ENCODE data around the gene WDR20. TPM values are rescaled to one million over a fixed set of nuclear protein-coding genes. Genes with fewer than 3 reads are reported as not detected.
"Not testable (repeated sequence)": the region's sequence is repeated elsewhere in the genome, so short reads cannot be mapped to it uniquely, and the experiment has no call there.

The WDR20 gene
- total and polyA plus RNA-seq, 2 donors from 2014 or later, result 12.6 to 44.2 TPM

DNA sequence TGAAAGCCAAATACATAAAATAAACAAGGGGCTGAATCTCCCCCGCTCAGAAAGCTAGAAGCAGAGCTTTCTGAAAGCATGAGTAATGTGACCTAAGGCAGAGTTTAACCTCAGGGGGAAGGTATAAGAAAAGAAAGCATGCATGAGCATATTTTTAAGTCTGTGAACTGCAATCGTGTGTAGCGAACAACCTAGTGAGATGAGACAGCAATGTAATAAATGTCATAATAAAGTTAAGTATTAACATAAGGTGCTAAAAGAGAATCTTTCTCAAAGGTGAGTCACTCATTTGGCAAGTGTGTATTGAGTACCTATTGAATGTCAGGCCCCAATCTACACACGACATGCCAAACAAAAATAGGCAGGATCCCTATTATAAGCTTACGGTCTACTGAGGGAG, 14.2 kb upstream of the WDR20 start:
- Histone ChIP-seq H3K9me3 (ENCODE audit: control insufficient read depth in 2 of 3, insufficient read depth in 1 of 3, low read length in 3 of 3) (no peaks in the 10 kb centered on the region), H3K4me3 (ENCODE audit: low read length in 3 of 3) (no peak overlapping the region), H3K4me1 (ENCODE audit: control insufficient read depth in 2 of 3, insufficient read depth in 2 of 3, low read depth in 1 of 3, low read length in 3 of 3) (peaks cover 0 to 5% (median 0%) of the 10 kb centered on the region in 3 donors), H3K36me3 (ENCODE audit: control insufficient read depth in 2 of 3, insufficient read depth in 3 of 3, low read length in 3 of 3) (no peaks in the 10 kb centered on the region), H3K27ac (ENCODE audit: low read depth in 2 of 2, low read length in 2 of 2) (no peak overlapping the region), H3K27me3 (ENCODE audit: control insufficient read depth, insufficient read depth, low read length) (no peaks in the 10 kb centered on the region), H3K9ac (ENCODE audit: low read length in 3 of 3) (no peak overlapping the region)
- FAIRE-seq, result no peak
- DNase-seq, result peak in 2 of 5 donors; percentile 34 to 51
- intact Hi-C loops (cut with DNase I), result no loop called here
- TF ChIP-seq, protein P1, sequence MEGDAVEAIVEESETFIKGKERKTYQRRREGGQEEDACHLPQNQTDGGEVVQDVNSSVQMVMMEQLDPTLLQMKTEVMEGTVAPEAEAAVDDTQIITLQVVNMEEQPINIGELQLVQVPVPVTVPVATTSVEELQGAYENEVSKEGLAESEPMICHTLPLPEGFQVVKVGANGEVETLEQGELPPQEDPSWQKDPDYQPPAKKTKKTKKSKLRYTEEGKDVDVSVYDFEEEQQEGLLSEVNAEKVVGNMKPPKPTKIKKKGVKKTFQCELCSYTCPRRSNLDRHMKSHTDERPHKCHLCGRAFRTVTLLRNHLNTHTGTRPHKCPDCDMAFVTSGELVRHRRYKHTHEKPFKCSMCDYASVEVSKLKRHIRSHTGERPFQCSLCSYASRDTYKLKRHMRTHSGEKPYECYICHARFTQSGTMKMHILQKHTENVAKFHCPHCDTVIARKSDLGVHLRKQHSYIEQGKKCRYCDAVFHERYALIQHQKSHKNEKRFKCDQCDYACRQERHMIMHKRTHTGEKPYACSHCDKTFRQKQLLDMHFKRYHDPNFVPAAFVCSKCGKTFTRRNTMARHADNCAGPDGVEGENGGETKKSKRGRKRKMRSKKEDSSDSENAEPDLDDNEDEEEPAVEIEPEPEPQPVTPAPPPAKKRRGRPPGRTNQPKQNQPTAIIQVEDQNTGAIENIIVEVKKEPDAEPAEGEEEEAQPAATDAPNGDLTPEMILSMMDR (IDR thresholded peaks at IDR 0.05; ENCODE audit: borderline replicate concordance, extremely low read depth, insufficient read depth), result no peak

DNA sequence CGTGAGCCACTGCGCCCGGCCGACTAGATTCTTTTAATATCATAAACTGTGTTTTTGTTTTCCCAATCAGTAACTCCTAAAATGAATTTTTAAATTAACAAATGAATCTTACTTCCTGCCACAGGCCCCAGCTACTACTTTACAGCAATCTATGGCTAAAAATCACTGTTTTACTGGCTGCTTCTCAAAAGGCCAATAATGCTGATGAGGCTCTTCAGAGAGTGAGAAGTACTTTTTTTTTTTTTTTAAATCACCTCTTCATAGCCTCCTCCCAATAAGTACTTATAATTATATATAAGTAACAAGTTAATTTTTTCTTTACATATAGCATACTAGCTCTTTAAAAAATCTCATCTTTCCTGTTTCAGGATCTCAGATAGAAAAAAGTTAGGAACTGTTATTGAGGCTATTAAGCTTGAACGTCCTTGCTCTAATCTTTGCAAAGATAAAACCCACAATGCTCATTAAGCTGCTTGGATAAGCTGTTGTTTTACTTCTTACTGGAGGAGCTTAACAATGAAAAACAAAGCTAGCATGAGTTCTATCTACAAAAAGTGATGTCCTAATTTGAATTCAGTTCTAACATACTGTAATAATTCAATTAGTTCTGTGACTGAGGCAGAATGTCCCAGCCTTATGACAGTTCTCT, 12.8 kb upstream of the WDR20 start:
- Histone ChIP-seq H3K4me1 (ENCODE audit: control insufficient read depth in 2 of 3, insufficient read depth in 2 of 3, low read depth in 1 of 3, low read length in 3 of 3) (peaks cover 0 to 5% (median 0%) of the 10 kb centered on the region in 3 donors), H3K27me3 (ENCODE audit: control insufficient read depth, insufficient read depth, low read length) (no peaks in the 10 kb centered on the region), H3K4me3 (ENCODE audit: low read length in 3 of 3) (no peak overlapping the region), H3K9ac (ENCODE audit: low read length in 3 of 3) (no peak overlapping the region), H3K27ac (ENCODE audit: low read depth in 2 of 2, low read length in 2 of 2) (no peak overlapping the region), H3K36me3 (ENCODE audit: control insufficient read depth in 2 of 3, insufficient read depth in 3 of 3, low read length in 3 of 3) (no peaks in the 10 kb centered on the region), H3K9me3 (ENCODE audit: control insufficient read depth in 2 of 3, insufficient read depth in 1 of 3, low read length in 3 of 3) (no peaks in the 10 kb centered on the region)
- DNase-seq, result no peak
- FAIRE-seq, result no peak
- intact Hi-C loops (cut with DNase I), result no loop called here
- TF ChIP-seq, protein P1 (IDR thresholded peaks at IDR 0.05; ENCODE audit: borderline replicate concordance, extremely low read depth, insufficient read depth), result no peak

DNA sequence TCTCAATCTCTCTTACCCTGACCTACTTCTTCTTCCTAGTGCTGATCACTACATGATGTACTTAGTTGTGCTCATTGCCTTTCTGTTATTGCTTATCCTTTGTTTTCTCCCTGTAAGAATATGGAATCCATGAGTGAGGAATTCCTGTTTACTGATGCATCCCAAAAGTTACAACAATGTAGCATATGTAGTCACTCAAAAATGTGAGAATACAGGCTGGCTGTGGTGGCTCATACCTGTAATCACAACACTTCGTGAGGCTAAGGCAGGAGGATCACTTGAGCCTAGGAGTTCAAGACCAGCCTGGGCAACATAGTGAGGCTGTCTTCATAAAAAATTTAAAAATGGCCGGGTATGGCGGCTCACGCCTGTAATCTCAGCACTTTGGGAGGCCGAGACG, 8.0 kb upstream of the WDR20 start:
- Histone ChIP-seq H3K27me3 (ENCODE audit: control insufficient read depth, insufficient read depth, low read length) (no peaks in the 10 kb centered on the region), H3K4me3 (ENCODE audit: low read length in 3 of 3) (no peak overlapping the region), H3K9ac (ENCODE audit: low read length in 3 of 3) (no peak overlapping the region), H3K4me1 (ENCODE audit: control insufficient read depth in 2 of 3, insufficient read depth in 2 of 3, low read depth in 1 of 3, low read length in 3 of 3) (no peaks in the 10 kb centered on the region), H3K36me3 (ENCODE audit: control insufficient read depth in 2 of 3, insufficient read depth in 3 of 3, low read length in 3 of 3) (no peaks in the 10 kb centered on the region), H3K27ac (ENCODE audit: low read depth in 2 of 2, low read length in 2 of 2) (no peak overlapping the region), H3K9me3 (ENCODE audit: control insufficient read depth in 2 of 3, insufficient read depth in 1 of 3, low read length in 3 of 3) (no peaks in the 10 kb centered on the region)
- DNase-seq (no peak), FAIRE-seq (no peak)
- intact Hi-C loops (cut with DNase I), result no loop called here
- TF ChIP-seq, protein P1 (IDR thresholded peaks at IDR 0.05; ENCODE audit: borderline replicate concordance, extremely low read depth, insufficient read depth), result no peak

DNA sequence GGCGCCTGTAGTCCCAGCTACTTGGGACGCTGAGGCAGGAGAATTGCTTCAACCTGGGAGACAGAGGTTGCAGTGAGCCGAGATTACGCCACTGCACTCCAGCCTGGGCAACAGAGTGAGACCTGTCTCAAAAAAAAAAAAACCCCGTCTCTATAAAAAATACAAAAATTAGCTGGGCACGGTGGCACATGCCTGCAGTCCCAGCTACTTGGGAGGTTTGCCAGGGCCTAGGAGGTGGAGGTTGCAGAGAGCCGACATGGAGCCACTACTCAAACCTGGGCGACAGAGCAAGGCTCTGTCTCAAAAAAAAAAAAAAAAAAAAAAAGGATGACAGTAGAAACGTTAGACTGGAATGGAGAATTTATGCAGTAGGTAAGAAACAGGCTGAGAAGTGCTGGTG, 5.7 kb upstream of the WDR20 start:
- intact Hi-C loops (cut with DNase I); FAIRE-seq; H3K27ac ChIP-seq (ENCODE audit: low read depth in 2 of 2, low read length in 2 of 2); DNase-seq; H3K4me1 ChIP-seq (ENCODE audit: control insufficient read depth in 2 of 3, insufficient read depth in 2 of 3, low read depth in 1 of 3, low read length in 3 of 3); H3K9ac ChIP-seq (ENCODE audit: low read length in 3 of 3); H3K27me3 ChIP-seq (ENCODE audit: control insufficient read depth, insufficient read depth, low read length); H3K9me3 ChIP-seq (ENCODE audit: control insufficient read depth in 2 of 3, insufficient read depth in 1 of 3, low read length in 3 of 3); H3K4me3 ChIP-seq (ENCODE audit: low read length in 3 of 3); H3K36me3 ChIP-seq (ENCODE audit: control insufficient read depth in 2 of 3, insufficient read depth in 3 of 3, low read length in 3 of 3): not testable (repeated sequence)

DNA sequence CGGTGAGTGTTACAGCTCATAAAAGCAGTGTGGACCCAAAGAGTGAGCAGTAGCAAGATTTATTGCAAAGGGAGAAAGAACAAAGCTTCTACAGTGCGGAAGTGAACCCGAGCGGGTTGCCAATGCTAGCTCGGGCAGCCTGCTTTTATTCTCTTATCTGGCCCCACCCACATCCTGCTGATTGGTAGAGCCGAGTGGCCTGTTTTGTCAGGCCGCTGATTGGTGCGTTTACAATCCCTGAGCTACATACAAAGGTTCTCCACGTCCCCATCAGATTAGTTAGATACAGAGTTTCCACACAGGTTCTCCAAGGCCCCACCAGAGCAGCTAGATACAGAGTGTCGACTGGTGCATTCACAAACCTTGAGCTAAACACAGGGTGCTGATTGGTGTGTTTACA, 5.0 kb upstream of the WDR20 start:
- H3K27ac ChIP-seq (ENCODE audit: low read depth in 2 of 2, low read length in 2 of 2); DNase-seq; intact Hi-C loops (cut with DNase I); H3K36me3 ChIP-seq (ENCODE audit: control insufficient read depth in 2 of 3, insufficient read depth in 3 of 3, low read length in 3 of 3); FAIRE-seq; H3K4me3 ChIP-seq (ENCODE audit: low read length in 3 of 3); H3K4me1 ChIP-seq (ENCODE audit: control insufficient read depth in 2 of 3, insufficient read depth in 2 of 3, low read depth in 1 of 3, low read length in 3 of 3); H3K9ac ChIP-seq (ENCODE audit: low read length in 3 of 3); H3K9me3 ChIP-seq (ENCODE audit: control insufficient read depth in 2 of 3, insufficient read depth in 1 of 3, low read length in 3 of 3); H3K27me3 ChIP-seq (ENCODE audit: control insufficient read depth, insufficient read depth, low read length): not testable (repeated sequence)

DNA sequence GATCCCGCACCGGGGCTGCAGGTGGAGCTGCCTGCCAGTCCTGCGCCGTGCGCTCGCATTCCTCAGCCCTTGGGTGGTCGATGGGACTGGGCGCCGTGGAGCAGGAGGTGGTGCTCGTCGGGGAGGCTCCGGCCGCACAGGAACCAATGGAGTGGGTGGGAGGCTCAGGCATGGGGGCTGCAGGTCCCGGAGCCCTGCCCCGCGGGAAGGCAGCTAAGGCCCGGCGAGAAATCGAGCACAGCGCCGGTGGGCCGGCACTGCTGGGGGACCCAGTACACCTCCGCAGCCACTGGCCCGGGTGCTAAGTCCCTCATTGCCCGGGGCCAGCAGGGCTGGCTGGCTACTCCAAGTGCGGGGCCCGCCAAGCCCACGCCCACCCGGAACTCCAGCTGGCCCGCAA, 4.2 kb upstream of the WDR20 start:
- H3K36me3 ChIP-seq (ENCODE audit: control insufficient read depth in 2 of 3, insufficient read depth in 3 of 3, low read length in 3 of 3); H3K9me3 ChIP-seq (ENCODE audit: control insufficient read depth in 2 of 3, insufficient read depth in 1 of 3, low read length in 3 of 3); H3K4me1 ChIP-seq (ENCODE audit: control insufficient read depth in 2 of 3, insufficient read depth in 2 of 3, low read depth in 1 of 3, low read length in 3 of 3); DNase-seq; H3K27me3 ChIP-seq (ENCODE audit: control insufficient read depth, insufficient read depth, low read length); FAIRE-seq; H3K9ac ChIP-seq (ENCODE audit: low read length in 3 of 3); H3K27ac ChIP-seq (ENCODE audit: low read depth in 2 of 2, low read length in 2 of 2); H3K4me3 ChIP-seq (ENCODE audit: low read length in 3 of 3); intact Hi-C loops (cut with DNase I): not testable (repeated sequence)

All from kidney (tissue), 14 donors.